Neuronal stem cell (in vitro differentiated cells): ENCODE data around the gene GSTA1.
"Not testable (repeated sequence)": the region's sequence is repeated elsewhere in the genome, so short reads cannot be mapped to it uniquely, and the experiment has no call there.

Source experiments
- DNase-seq: peaks from one replicate; pipeline ENCODE4 v3.0.0-alpha.2; 2013; ENCODE audit warnings: low spot score
- H2AFZ ChIP-seq: one replicate; pipeline ENCODE4 v1.6.1; 2013; ENCODE audit warnings: mild to moderate bottlenecking, low read length, inconsistent platforms
- H2AK5ac ChIP-seq: 2 replicates; pipeline ENCODE4 v1.6.1; 2013; ENCODE audit warnings: low read depth, mild to moderate bottlenecking, inconsistent platforms, low read length, moderate library complexity, mixed read lengths
- H2BK120ac ChIP-seq: 2 replicates; pipeline ENCODE4 v1.6.1; 2013; ENCODE audit warnings: low read depth, mild to moderate bottlenecking, inconsistent platforms, low read length, moderate library complexity, mixed read lengths
- H2BK12ac ChIP-seq: one replicate; pipeline ENCODE4 v1.6.1; 2013; ENCODE audit warnings: low read length, inconsistent platforms
- H2BK15ac ChIP-seq: 2 replicates; pipeline ENCODE4 v1.6.1; 2013; ENCODE audit warnings: mild to moderate bottlenecking, low read length, inconsistent platforms, mixed read lengths
- H2BK5ac ChIP-seq: one replicate; pipeline ENCODE4 v1.6.1; 2013; ENCODE audit warnings: inconsistent platforms, mild to moderate bottlenecking, low read length, moderate library complexity
- H3K14ac ChIP-seq: one replicate; pipeline ENCODE4 v1.6.1; 2013; ENCODE audit warnings: low read length, inconsistent platforms
- H3K18ac ChIP-seq: 2 replicates; pipeline ENCODE4 v1.6.1; 2013; ENCODE audit warnings: low read length, inconsistent platforms
- H3K23ac ChIP-seq: 2 replicates; pipeline ENCODE4 v1.6.1; 2013; ENCODE audit warnings: low read depth, mild to moderate bottlenecking, mixed read lengths, low read length, inconsistent platforms; ENCODE audit not compliant: poor library complexity
- H3K27ac ChIP-seq: replicated peaks from 3 replicates; pipeline ENCODE4 v1.5.1; 2013; ENCODE audit warnings: low read length, inconsistent platforms
- H3K27me3 ChIP-seq, 3 experiments: 2 replicates each; pipeline ENCODE4 v1.6.1; 2013; ENCODE audit warnings: low read length in 3 of 3, mild to moderate bottlenecking in 2 of 3, inconsistent platforms in 1 of 3, low read depth in 1 of 3, mixed read lengths in 1 of 3, moderate library complexity in 1 of 3; ENCODE audit not compliant: control insufficient read depth in 3 of 3, insufficient read depth in 3 of 3
- H3K36me3 ChIP-seq, 2 donors: replicated peaks in 1 of 2; 2 replicates each; pipeline ENCODE4 v1.6.1; 2013; ENCODE audit warnings: low read length in 2 of 2; ENCODE audit not compliant: control insufficient read depth in 2 of 2, insufficient read depth in 2 of 2
- H3K4ac ChIP-seq: 2 replicates; pipeline ENCODE4 v1.6.1; 2013; ENCODE audit warnings: inconsistent platforms, mild to moderate bottlenecking, low read length, moderate library complexity
- H3K4me1 ChIP-seq, 2 donors: 1 replicate in 1 of 2; 2 replicates in 1 of 2; pipeline ENCODE4 v1.6.1; 2013; ENCODE audit warnings: low read length in 2 of 2, low read depth in 1 of 2; ENCODE audit not compliant: control insufficient read depth in 2 of 2, insufficient read depth in 1 of 2
- H3K4me2 ChIP-seq: one replicate; pipeline ENCODE4 v1.6.1; 2013; ENCODE audit warnings: mild to moderate bottlenecking, low read length, inconsistent platforms; ENCODE audit not compliant: insufficient read depth, poor library complexity, severe bottlenecking
- H3K4me3 ChIP-seq, 2 donors: 2 replicates each; pipeline ENCODE4 v1.5.1; 2013; ENCODE audit warnings: low read length in 2 of 2, mild to moderate bottlenecking in 2 of 2, inconsistent platforms in 1 of 2, moderate library complexity in 1 of 2
- H3K79me1 ChIP-seq: one replicate; pipeline ENCODE4 v1.6.1; 2013; ENCODE audit warnings: low read depth, mild to moderate bottlenecking, inconsistent platforms, low read length, moderate library complexity
- H3K9ac ChIP-seq: one replicate; pipeline ENCODE4 v1.6.1; 2013; ENCODE audit warnings: mild to moderate bottlenecking, low read depth, low read length, inconsistent platforms; ENCODE audit not compliant: poor library complexity
- H3K9me3 ChIP-seq, 2 donors: replicated peaks in 1 of 2; 2 replicates each; pipeline versions ENCODE3 to v1.6.1; 2013; ENCODE audit warnings: low read length in 2 of 2, mild to moderate bottlenecking in 2 of 2, inconsistent platforms in 1 of 2, low read depth in 1 of 2, mixed read lengths in 1 of 2, moderate library complexity in 1 of 2; ENCODE audit not compliant: control insufficient read depth in 2 of 2, insufficient read depth in 1 of 2
- H4K8ac ChIP-seq: one replicate; pipeline ENCODE4 v1.6.1; 2013; ENCODE audit warnings: low read depth, mild to moderate bottlenecking, inconsistent platforms, low read length, moderate library complexity
- H4K91ac ChIP-seq: one replicate; pipeline ENCODE4 v1.6.1; 2013; ENCODE audit warnings: low read length, low read depth, mild to moderate bottlenecking, inconsistent platforms; ENCODE audit not compliant: poor library complexity
- WGBS, 2 donors: extraction: QIAGEN DNeasy Blood & Tissue Kit; methylation state at CpG; one replicate each; pipeline ENCODE4 v1.1.7; 2013; ENCODE audit warnings: missing lambda C conversion rate in 2 of 2, mixed read lengths in 1 of 2; ENCODE audit not compliant: insufficient read length in 2 of 2, insufficient replicate concordance in 1 of 2; ENCODE audit errors: extremely low coverage in 2 of 2; 5-methylcytosine and 5-hydroxymethylcytosine counted together

GSTA1 gene

GRCh38 chr6:52786249-52786956, 17.2 kb downstream of the GSTA1 start:
- no peak for DNase-seq
- no peak overlapping the region for H2BK120ac ChIP-seq
- no peak overlapping the region for H3K14ac ChIP-seq
- peak overlapping the region; percentile 37 for H3K4ac ChIP-seq
- no peak overlapping the region for H4K8ac ChIP-seq
- H3K79me1 ChIP-seq, result no peaks in the 10 kb centered on the region
- H3K27me3 ChIP-seq, result no peaks in the 10 kb centered on the region
- no peak overlapping the region for H2BK12ac ChIP-seq
- H3K23ac ChIP-seq, result no peak overlapping the region
- H4K91ac ChIP-seq, result no peak overlapping the region
- H3K4me3 ChIP-seq, result no peak overlapping the region
- H2AFZ ChIP-seq, result no peak overlapping the region
- no peak overlapping the region for H2BK15ac ChIP-seq
- no peaks in the 10 kb centered on the region for H3K36me3 ChIP-seq
- H3K9me3 ChIP-seq, result no peaks in the 10 kb centered on the region
- H2BK5ac ChIP-seq, result no peak overlapping the region
- peak overlapping the region; percentile 48 for H3K18ac ChIP-seq
- H2AK5ac ChIP-seq, result no peak overlapping the region
- H3K4me1 ChIP-seq, result no peaks in the 10 kb centered on the region
- no peak overlapping the region for H3K27ac ChIP-seq
- H3K4me2 ChIP-seq, result no peak overlapping the region
- WGBS, 2 donors, result no CpG with 5 or more reads among the region's 24 CpGs
- no peak overlapping the region for H3K9ac ChIP-seq

- H3K79me1 ChIP-seq, DNase-seq, H3K23ac ChIP-seq, H2BK5ac ChIP-seq, H4K91ac ChIP-seq, H3K27ac ChIP-seq, H2AK5ac ChIP-seq, H3K4me1 ChIP-seq, H3K18ac ChIP-seq, H2BK15ac ChIP-seq, H2BK120ac ChIP-seq, H3K9me3 ChIP-seq, H4K8ac ChIP-seq, H2AFZ ChIP-seq, H3K36me3 ChIP-seq, H3K4ac ChIP-seq, H3K14ac ChIP-seq, H3K27me3 ChIP-seq, H3K4me2 ChIP-seq, H3K4me3 ChIP-seq, H3K9ac ChIP-seq, H2BK12ac ChIP-seq: not testable (repeated sequence)
- no CpG with 5 or more reads among the region's 3 CpGs for WGBS, 2 donors
These were observed 20.8 kb downstream of the GSTA1 start for GRCh38 chr6:52782696-52783274.

- not testable (repeated sequence) for H2BK15ac ChIP-seq, DNase-seq, H3K4me1 ChIP-seq, H3K27me3 ChIP-seq, H4K91ac ChIP-seq, H3K9me3 ChIP-seq, H2BK5ac ChIP-seq, H3K79me1 ChIP-seq, H3K36me3 ChIP-seq, H2AFZ ChIP-seq, H3K4me2 ChIP-seq, H4K8ac ChIP-seq, H3K14ac ChIP-seq, H3K4ac ChIP-seq, H2AK5ac ChIP-seq, H2BK120ac ChIP-seq, H3K23ac ChIP-seq, H3K27ac ChIP-seq, H2BK12ac ChIP-seq, H3K18ac ChIP-seq, H3K4me3 ChIP-seq, H3K9ac ChIP-seq
These were observed 21.4 kb downstream of the GSTA1 start for GRCh38 chr6:52782209-52782608.

GRCh38 chr6:52779237-52779636, 24.4 kb downstream of the GSTA1 start:
- Histone ChIP-seq H2BK5ac (no peak overlapping the region), H3K9me3 (no peaks in the 10 kb centered on the region), H3K27ac (no peak overlapping the region), H3K23ac (no peak overlapping the region), H2BK12ac (no peak overlapping the region), H4K91ac (no peak overlapping the region), H3K14ac (no peak overlapping the region), H2BK15ac (no peak overlapping the region), H3K79me1 (no peaks in the 10 kb centered on the region), H2AK5ac (no peak overlapping the region), H4K8ac (no peak overlapping the region), H3K36me3 (no peaks in the 10 kb centered on the region), H3K9ac (no peak overlapping the region), H3K18ac (no peak overlapping the region), H2AFZ (no peak overlapping the region), H3K4me2 (no peak overlapping the region), H3K4ac (no peak overlapping the region), H3K27me3 (no peaks in the 10 kb centered on the region), H3K4me3 (no peak overlapping the region), H2BK120ac (no peak overlapping the region), H3K4me1 (no peaks in the 10 kb centered on the region)
- no peak for DNase-seq
- no CpG with 5 or more reads among the region's 1 CpG for WGBS, 2 donors
